Activated T-cell treated with anti-CD3 and anti-CD28 coated beads, Interleukin-2, amount 50 U/mL, for 48 hours (primary cell): ENCODE data around the gene FAM174C.
A peak's percentile ranks its signal among the peaks of the same experiment; 100 is the strongest.

ENCODE experiments used
- DNase-seq, 2 experiments: peaks; one replicate each; pipeline ENCODE4 v3.0.0-alpha.2; 2020

The FAM174C gene

DNA sequence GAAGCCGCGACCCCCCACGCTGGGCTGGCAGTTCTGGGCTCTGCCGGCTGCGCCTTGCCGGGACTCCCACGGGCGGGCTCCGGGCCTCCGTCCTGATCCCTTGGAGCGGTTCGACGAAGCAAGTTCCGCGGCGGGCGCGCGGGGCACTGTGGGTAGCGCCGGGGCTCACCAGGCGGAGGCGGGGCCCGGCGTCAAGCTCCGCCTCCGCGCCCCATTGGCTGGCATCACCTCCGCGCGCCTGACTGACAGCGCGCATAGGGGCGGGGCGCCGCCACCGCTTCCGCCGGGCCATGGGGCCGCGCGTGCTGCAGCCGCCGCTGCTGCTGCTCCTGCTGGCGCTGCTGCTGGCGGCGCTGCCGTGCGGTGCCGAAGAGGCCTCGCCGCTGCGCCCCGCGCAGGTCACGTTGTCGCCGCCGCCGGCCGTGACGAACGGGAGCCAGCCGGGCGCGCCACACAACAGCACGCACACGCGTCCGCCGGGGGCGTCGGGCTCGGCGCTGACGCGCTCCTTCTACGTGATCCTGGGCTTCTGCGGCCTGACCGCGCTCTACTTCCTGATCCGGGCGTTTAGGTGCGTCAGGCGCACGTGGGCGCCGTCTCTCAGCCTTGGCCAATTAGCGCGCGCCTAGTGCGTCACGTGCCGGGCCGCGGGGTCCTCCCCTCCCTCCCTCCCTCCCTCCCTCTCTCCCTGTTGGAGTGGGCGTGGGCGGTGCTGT, at the start of gene FAM174C:
Gene FAM174C (plus strand): TSS at position 271 of the 716 bp plus-strand sequence. CDS start 20 bp downstream, at position 291.
- DNase-seq = peak; percentile 94 to 96

DNA sequence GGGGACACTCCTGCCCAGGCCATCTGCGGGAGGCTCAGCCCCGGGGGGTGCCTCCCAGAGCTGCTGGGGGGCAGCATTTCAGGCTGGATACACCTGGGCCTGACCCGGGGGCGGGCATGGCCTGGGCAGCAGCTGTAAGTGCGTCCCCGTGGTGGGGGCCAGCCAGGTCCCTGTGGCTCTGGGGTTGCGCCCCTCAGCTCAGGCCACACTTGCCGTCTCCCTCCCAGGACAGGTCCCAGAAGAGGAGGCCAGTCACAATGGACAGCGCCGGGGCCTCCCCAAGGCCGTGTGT, 49.2 kb upstream of the FAM174C start:
- no peak for DNase-seq

DNA sequence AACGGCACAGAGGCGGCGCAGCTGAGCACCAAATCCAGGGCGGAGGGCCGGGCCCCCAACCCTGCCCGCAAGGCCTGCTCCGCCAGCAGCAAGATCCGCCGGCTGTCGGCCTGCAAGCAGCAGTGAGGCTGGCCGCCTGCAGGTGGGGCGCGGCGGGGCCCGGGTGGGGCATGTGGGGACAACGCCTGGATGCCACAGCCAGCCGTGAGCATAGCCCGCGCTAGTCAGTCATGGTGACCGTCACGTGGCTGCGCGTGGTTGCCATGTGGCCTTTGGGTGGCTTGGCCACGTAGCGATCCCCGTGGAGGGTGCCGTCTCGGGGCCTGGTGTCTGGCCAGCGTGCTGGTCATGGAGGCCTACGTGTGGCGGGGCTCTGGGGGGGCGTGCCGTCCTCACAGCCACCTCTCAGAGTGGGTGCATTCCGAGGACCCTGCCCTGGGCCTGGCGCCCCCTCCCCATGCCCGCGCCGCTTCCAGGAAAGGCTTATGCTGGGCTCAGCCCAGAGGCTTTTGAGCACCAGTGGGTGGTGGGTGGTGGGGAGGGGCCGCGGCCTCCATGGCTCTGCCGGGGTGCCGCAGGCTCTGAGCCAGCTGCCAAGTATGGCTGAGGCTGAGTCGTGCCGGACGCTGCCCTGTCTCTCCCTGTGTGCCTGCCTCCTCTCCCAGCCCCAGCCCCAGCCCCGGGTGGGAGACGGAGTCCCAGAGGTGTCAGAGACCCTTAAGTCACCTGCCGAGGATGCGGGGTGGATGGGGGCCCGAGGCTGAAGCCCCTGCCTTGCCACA, 48.6 kb upstream of the FAM174C start:
- no peak for DNase-seq

DNA sequence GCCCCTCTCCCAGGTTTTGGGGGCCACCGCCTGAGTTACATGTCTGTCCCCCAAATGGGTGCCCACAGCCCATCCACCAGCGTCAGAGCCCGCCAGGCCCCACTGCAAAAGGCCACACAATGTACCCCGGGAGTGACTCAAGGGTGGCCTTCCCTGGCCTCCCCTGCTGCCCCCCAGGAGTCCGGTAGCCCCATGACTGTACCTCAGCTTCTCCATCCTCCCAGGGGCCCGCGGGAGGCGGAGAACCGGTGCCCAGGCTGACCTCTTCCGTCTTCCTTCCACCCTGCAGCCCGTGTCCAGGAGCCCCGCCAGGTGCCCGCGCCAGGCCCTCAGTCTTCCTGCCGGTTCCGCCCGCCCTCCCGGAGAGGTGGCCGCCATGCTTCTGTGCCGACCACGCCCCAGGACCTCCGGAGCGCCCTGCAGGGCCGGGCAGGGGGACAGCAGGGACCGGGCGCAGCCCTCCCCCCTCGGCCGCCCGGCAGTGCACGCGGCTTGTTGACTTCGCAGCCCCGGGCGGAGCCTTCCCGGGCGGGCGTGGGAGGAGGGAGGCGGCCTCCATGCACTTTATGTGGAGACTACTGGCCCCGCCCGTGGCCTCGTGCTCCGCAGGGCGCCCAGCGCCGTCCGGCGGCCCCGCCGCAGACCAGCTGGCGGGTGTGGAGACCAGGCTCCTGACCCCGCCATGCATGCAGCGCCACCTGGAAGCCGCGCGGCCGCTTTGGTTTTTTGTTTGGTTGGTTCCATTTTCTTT, 47.9 kb upstream of the FAM174C start:
- no peak for DNase-seq

DNA sequence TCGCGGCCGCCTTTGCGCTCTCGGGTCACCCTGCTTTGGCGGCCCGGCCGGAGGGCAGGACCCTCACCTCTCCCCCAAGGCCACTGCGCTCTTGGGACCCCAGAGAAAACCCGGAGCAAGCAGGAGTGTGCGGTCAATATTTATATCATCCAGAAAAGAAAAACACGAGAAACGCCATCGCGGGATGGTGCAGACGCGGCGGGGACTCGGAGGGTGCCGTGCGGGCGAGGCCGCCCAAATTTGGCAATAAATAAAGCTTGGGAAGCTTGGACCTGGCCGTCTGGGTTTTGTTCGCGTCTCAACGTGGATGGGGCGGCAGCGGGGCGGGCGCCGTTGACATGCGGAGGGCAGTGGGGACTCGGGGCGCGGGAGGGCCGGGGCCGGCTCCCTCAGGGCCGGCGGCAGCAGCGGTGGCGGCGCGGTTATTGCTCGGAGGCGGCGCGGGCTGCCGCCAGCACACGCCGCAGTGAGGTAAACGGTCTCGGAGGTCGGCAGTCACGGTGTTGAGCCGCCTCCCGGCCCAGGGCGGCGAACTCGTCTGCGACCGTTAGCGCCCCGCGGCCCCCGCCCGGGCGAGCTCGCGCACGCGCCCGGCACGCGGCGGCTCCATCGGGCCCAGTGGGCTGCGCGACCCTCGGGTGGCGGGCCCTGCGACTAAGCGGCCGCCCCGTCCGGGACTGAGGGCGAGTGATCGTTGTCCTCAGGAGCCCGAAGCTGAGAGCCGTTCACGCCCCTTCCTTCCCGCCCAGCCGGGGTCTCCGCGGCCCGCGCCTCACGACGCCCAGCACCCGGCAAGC, 47.0 kb upstream of the FAM174C start:
- DNase-seq = no peak

DNA sequence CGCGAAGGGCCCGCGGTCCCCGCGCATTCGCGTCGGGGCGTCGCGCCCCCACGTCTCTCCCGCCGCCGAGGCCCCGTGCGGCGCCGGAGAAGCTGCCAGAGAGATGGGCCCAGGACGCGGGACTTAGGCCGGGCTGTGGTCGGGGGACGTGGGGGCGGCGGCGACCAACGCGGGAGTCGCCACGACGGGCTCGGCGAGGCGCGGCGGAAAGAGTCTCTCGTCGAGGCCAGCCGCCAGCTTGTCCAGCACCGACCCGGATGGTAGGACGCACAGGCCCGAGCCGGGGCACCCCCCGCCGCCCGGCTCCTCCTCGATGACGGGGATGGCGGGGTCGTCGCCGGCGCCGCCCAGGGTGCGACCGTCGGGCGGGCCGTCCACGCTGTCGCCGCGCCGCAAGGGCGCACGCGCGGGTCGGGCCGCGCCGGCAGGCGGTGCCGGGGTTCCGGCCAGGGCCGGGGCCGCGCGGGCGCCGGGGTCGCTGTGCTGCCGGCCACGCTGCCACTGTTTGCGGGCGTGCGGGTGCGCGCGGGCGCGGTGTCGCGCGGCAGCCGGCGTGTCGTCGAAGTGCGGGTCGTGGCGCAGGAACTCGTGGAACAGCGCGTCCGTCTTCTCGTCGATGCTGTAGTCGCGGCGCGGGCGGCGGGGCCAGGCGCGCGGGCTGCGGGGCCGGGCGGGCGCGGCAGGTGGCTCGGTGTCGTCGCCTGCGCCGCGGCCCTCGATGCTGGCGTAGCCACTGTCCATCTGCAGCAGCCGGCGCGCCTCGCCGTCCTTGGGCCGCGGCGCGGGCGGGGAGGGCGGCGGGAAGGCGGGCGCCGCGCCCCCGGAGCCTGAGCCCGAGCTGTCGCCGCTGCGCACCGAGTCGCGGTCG, 46.0 kb upstream of the FAM174C start:
- DNase-seq = no peak

DNA sequence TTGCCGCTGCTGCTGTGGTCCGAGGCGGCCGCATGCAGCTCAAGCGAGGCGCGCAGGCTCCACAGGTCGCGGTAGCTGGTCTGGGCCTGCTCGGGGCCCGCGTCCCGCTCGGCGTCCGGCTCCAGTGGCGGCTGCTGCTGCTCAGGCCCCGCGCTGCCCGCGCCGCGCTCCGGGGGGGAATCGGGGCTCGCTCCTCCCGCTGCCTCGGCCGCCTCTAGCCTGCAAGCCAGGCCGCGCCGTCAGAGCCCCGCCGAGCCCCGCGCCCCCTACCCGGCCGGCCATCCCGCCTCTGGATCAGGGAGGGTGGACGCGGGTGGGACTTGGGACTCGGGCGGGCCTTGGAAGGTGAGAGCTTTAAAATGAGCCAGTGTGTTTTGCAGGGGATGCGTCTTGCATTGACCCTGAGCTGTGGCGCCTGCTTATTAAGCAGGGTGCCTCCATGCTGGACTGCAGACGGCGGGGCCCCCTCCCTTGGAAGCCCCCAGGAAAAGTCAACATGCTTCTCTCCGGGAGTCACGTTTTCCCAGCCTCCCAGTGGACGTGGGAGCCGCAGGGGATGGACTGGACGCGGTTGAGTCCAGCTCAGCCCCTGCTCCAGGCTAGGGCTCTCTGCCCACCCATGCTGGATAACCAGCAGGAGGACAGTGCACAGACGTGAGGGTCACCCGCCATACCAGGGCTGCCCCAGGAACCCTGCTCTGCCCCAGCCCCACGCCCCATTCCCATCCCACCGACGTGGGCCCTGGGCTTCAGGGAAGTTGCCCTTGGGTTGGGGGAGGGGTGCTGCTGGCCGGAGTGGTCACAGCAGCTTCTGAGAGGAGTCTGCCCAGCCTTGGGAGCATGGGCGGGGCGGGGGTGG, 45.2 kb upstream of the FAM174C start:
- no peak for DNase-seq

DNA sequence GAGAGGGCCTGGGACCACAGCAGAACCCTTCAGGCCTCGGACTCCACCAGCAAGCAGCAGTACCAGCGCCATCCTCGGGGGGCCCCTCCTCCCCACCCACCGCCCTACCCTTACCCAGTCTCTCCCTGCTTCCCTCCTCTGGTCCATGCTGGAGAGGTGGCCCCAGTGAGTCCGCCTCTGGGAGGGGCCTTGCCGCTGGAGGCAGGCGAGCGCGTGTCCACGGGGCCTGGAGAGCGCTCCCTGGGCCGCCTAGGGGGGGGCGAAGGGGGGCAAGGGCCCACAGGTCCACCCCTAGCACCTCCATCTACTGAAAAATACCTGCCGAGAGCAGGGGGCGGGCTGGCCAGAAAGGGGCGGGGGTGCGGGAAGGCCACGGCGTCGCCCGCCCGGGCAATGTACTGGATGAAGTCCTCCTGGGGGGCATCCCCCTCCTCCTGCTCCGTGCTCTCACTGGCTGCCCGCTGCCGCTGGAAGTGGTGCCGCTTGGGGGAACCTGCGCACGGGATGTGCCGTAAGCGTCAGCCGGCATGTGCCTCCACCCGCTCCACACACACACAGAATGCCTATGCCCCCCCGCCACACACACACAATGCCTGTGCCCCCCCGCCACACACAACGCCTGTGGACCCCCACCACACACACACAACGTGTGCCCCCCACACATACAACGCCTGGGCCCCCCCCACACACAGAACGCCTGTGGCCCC, 44.4 kb upstream of the FAM174C start:
- no peak for DNase-seq

DNA sequence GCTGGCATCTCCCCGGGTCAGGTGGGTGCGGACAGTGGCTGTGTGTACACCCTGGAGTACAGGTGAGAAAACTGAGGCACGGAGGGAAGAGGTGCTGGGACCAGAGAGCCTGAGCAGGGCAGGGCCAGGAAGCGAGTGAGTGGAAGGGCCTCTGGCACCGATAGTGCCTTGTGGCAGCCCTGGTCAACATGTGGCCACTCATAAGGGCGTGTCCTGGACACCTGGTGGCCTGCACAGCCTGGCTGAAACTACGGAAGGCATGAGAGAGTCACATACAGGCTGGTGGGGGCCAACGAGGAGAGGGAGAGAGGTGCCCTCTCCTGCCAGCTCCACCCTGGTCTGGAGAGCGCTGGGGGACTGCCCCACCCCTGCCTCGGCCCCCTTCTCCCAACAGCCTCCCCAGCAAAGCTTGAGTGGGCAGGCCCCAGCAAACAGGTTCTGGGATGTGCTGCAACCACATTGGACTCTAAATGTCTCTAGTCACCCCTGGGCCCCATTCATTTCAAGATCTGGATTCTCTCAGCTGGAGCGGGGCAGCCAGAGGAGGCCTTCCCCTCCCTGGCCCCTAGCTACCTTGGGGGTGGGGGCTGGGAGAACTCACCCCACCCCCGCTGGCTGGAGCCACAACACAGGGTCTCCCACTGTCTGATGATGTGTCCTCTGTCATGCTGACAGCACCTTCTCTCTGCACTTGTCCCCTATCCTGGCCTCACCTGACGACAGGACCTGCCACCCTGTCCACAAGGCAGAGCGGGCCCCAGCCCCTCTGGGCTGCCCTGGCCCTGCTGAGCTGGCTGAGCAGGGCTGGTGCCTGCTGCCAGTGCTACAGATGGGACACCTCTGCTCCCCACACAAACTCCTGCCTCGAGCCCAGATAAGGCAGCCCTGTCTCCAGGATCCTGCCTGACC, 43.3 kb upstream of the FAM174C start:
- DNase-seq = no peak

DNA sequence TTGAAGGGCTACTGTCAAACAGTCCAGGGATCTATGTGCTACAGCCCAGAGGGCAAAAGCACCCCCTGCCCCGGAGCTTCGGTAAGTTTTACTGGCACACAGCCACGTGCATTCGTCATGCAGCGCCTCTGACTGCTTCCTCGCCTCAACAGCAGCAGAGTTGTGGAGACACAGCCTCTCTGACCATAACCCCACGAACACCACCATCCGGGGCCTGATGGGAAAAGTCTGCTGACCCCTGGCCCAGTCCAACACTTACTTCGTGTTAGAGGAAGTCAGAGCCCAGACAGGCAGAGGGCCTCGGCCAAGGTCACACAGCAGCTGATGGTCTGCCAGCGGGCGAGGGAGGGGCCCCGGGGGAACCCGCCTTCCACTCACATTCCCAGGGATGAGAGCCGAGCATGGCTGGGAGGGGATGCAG, 42.7 kb upstream of the FAM174C start:
- DNase-seq = no peak

DNA sequence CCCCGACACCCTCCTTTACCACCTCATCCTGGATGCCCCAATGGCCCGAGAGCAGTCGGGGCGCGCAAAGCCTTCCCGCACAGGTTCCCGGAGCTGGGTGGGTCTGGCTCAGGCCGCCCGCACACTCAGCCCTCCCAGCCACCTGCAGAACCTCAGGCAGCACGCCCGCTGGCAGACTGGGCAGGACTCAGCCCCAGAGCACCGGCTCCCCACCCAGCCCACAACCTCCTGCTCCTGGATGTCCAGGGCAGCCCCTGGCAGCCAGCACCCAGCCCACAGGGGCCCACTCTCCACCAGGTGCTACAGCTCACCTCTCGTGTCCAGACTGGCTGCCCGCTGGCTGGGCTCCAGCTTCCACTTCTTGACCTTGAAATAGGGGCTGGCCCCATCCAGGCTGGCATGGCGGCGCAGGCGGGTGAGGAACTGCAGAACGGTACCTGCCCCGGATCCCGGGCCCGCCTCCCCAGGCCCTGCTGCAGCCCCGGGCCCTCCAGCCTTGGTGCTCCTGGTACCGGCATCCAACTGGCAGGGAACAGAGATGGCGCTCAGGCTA, 42.1 kb upstream of the FAM174C start:
- DNase-seq = no peak

DNA sequence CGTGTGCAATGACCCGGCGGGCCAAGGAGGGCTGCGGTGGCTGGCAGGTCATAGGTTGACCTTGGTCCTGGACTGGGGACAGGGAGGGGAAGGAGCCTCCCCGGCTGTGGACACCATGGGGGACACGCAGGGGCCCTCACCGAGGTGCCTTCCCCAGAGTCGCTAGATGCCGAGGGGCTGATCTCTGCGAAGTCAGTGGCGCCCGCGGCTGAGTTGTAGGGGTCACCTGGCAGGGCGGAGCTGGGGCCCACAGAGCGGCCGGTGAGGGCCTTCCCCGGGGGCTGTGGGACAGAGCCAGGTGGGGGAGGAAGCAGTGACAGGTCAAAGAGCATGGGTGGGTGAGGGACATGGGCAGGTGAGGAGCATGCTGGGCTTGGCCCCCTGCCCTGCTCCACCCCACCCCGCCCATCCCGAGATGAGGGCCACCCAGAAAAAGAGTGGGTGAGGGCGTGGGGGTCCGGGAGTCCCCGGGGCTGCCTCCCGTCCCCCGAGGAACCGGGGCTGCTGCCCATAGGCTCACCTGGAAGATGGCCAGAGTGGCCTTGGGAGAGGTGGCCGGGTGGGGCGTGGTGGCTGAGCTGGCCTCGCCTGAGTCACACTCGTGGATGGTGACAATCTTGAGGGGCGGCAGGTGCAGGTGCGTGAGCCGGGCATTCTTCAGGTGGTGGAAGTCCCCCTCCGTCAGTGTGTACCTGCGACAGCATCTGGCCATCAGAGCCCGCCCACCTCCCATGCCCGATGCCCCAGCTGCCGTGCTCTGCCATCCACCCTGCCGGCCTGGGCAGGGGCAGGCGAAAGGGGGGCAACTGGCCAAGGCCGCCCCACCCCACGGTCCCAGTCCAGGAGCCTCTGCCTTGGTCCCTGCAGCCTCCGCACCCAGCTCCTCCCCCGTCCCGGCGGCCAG, 41.0 kb upstream of the FAM174C start:
- no peak for DNase-seq

DNA sequence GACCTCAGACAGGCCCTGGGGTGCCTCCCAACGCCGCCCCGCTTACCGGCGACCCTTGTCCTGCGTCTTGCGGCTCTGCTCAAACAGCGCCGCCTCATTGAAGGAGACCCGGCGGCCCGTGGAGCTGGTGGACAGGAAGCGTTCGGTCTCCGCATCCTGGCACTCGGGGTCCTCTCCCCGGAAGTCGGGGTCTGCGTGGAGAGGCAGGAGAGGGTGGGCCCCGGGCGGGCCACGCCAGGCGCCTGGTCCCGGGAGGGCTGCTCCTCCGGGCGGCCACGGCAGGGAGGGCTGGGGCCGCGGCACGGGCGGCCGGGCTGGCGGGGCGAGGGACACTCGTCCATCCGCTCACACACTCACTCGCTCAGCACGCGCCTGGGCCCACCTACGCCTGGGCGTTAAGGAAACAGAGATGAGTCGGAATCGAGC, 40.4 kb upstream of the FAM174C start:
- DNase-seq = no peak

DNA sequence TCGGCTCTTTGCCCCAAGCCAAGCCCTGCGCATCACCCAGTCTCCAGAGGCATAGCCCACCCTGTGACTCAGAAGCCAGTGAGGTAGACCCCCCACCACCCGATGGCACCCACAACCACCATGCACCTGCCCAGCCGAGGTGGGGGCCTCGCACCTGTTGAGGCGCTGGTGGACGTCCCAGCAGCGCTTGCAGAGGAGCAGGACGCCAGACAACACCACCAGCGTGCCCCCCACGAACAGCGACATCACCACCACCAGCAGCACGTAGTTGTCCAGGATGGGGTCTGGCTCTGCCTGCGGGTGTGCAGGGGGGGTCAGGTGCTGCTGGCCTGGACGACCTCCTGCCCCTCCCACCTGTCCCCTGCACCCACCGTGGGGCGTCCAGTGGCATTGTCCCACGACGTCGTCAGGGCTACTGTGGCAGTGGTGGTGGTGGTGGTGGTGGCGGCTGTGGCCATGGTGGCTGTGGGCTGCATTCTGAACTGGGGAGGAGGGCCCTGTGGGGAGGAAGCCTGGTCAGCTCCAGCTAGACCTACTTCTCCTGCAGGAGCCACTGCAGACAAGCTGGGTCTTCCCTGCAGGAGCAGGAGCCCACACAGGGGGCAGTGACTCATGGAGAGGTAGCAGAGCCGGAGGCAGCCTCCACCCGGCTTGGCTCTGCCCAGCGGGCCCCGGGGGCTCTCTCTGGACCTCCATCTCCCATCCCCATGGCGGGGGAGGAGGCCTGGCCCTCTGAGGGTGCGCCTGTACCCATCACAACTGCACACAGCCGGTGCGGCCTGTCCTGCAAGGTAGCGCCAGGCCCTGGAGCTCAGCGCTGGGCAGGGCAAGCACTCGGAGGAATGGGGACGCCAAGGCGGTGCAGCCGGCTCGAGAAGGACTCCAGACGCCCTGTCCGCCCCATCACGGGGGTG, 39.4 kb upstream of the FAM174C start:
- no peak for DNase-seq

DNA sequence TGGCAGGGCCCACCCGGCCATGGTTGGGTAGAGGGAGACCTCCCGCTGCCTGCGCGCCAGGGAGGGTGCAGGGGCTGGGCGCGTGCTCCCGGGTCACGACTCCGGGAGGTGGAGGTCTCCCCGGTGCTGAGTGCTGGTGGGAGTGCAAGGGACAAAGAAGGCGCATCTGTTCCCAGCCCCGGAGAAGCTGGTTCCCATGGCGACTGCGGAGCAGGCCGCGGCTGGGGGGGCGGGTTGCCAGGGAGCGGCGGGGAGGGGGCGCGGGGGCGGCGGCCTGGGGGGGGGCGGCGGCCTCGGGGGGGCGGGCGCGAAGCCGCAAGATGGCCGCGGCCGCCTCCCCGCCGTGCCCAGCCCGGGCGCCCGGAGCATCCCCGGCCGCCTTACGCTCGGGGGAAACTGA, 38.8 kb upstream of the FAM174C start:
- no peak for DNase-seq

DNA sequence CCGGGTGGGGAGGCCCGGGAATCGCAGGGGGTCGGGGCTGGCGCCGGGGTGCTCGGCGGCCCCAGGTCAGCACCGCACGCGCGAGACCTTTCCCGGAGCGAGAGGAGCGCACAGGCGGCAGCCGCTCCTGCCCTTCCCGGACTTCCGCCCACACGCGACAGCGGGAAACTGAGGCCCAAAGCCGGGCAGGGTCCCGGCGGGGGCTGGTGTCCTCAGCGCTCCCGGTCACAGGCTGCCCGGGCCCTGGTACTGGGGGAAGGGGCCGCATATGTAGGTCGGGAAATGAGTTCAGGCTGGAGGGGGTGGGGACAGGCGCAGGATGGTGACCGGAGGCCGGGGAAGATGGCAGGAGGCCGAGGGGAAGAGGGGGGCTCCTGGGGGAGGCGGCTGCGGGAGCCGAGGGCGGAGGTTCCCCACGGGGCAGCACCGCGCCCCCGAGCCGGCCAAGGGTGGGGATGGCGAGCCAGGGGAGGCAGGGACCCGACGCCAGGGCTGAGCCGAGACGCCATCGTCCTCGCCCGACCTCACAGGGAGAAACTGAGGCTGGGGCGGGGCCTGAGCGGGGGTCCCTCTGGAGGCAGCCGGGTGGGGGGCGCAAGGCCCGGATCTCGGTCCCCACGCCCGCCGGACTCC, 38.2 kb upstream of the FAM174C start:
- DNase-seq = peak in 1 of 2 experiments; percentile 58
